ENCODE measurements around the gene NXF3. TPM values are rescaled to one million over a fixed set of nuclear protein-coding genes. Genes with fewer than 3 reads are reported as not detected.
A peak's percentile ranks its signal among the peaks of the same experiment; 100 is the strongest.

NXF3 gene
- total RNA-seq, 1 donor from 2014 or later = not detected

GRCh38 chrX:103073467-103073866, 19.5 kb downstream of the NXF3 start:
- TF ChIP-seq, protein P1, sequence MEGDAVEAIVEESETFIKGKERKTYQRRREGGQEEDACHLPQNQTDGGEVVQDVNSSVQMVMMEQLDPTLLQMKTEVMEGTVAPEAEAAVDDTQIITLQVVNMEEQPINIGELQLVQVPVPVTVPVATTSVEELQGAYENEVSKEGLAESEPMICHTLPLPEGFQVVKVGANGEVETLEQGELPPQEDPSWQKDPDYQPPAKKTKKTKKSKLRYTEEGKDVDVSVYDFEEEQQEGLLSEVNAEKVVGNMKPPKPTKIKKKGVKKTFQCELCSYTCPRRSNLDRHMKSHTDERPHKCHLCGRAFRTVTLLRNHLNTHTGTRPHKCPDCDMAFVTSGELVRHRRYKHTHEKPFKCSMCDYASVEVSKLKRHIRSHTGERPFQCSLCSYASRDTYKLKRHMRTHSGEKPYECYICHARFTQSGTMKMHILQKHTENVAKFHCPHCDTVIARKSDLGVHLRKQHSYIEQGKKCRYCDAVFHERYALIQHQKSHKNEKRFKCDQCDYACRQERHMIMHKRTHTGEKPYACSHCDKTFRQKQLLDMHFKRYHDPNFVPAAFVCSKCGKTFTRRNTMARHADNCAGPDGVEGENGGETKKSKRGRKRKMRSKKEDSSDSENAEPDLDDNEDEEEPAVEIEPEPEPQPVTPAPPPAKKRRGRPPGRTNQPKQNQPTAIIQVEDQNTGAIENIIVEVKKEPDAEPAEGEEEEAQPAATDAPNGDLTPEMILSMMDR (conservative IDR thresholded peaks at IDR 0.05) = no peak
- H3K27ac Mint-ChIP-seq (ENCODE audit: unreplicated experiment) = no peak overlapping the region
- H3K4me3 Mint-ChIP-seq = no peak overlapping the region
- H3K4me1 Mint-ChIP-seq = peaks cover 4% of the 10 kb centered on the region
- H3K27me3 Mint-ChIP-seq (ENCODE audit: low read depth) = no peaks in the 10 kb centered on the region
- DNase-seq (ENCODE audit: low read depth, low spot score) = no peak
- no peaks in the 10 kb centered on the region for H3K36me3 Mint-ChIP-seq (ENCODE audit: low read depth)
- peaks cover 3% of the 10 kb centered on the region for H3K9me3 Mint-ChIP-seq

DNA sequence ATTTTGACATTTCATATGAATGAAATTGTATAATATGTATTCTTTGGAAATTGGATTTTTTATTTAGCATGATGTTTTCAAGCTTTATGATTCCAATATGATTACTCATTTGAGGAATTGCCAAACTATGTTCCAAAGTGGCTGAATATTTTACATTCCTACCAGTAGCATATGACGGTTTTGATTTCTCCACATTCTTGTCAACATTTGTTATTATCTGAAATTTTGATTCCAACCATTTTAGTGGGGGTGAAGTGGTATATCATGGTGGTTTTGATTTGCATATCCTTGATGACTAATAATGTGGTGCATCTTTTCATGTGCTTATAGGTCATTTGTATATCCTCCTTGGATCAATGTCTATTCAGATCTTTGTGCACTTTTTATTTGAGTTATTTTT, 26.3 kb downstream of the NXF3 start:
- Mint-ChIP-seq H3K4me3 (no peak overlapping the region), H3K36me3 (ENCODE audit: low read depth) (peaks cover 4% of the 10 kb centered on the region), H3K27ac (ENCODE audit: unreplicated experiment) (no peak overlapping the region), H3K9me3 (peaks cover 6% of the 10 kb centered on the region), H3K27me3 (ENCODE audit: low read depth) (peaks cover 5% of the 10 kb centered on the region), H3K4me1 (peaks cover 6% of the 10 kb centered on the region)
- DNase-seq (ENCODE audit: low read depth, low spot score) = no peak
- TF ChIP-seq, protein P1 (conservative IDR thresholded peaks at IDR 0.05) = no peak

DNA sequence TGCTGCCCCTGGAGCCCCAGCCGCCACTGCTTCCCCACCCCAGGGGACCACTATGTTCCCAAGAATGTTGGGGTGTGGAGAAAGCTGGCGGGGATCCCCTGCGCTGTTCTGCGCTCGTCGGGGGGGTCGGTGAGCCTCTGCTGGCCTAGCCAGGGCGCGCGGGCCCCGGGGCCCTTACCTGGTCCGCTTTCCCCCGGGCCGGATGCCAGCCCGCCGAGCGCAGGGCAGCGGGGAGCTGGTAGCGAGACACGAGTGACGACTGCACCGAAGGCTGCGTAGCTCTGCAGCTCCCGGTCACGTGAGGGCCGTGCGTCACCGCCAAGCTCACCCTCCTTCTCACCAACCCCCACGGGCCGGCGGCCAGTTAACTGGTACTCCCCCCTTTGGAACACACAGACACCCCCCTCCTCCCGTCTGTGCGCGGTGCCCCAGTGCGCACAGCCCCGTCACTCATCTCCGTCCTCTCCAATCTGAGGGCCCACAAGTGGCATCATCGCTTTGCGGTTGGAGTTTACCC, 29.0 kb downstream of the NXF3 start, which contains the start of gene BEX1:
Gene BEX1, minus strand, starts transcription at position 254 of the 517 bp plus-strand sequence. CDS start 897 bp downstream, outside the sequence.
- TF ChIP-seq, protein P1 (conservative IDR thresholded peaks at IDR 0.05) = no peak
- Mint-ChIP-seq H3K36me3 (ENCODE audit: low read depth) (peaks cover 6% of the 10 kb centered on the region), H3K27ac (ENCODE audit: unreplicated experiment) (no peak within 1 kb of the TSS), H3K9me3 (peaks cover 6% of the 10 kb centered on the region), H3K27me3 (ENCODE audit: low read depth) (peaks cover 5% of the 10 kb centered on the region), H3K4me1 (peaks cover 6% of the 10 kb centered on the region), H3K4me3 (peak within 1 kb of the TSS; percentile 82)
- DNase-seq (ENCODE audit: low read depth, low spot score) = peak; percentile 39

GRCh38 chrX:103063191-103063845, 29.6 kb downstream of the NXF3 start:
- Mint-ChIP-seq H3K4me1 (peaks cover 6% of the 10 kb centered on the region), H3K9me3 (peaks cover 6% of the 10 kb centered on the region), H3K36me3 (ENCODE audit: low read depth) (peaks cover 6% of the 10 kb centered on the region), H3K27ac (ENCODE audit: unreplicated experiment) (no peak overlapping the region), H3K4me3 (peak overlapping the region; percentile 82), H3K27me3 (ENCODE audit: low read depth) (peaks cover 5% of the 10 kb centered on the region)
- TF ChIP-seq, protein P1 (conservative IDR thresholded peaks at IDR 0.05) = peak; percentile 44
- DNase-seq (ENCODE audit: low read depth, low spot score) = peak; percentile 37

DNA sequence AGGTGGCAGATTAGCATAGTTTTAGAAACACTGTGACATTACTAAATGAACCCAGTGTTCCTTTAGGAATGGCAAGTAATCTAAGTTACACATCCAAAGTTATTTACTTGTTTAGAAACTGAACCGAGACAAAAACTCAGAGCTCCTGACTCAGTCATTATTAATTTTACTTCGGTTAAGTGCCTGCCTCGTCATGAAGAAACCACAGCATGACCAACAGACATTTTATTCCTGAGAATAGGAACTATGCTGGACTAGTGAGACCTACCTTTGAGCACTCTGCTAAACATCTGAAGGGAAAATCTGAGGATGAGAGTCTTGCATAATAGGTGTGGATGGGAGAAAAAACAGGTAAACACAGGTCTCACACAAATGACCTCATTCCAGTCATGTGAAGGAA, 31.5 kb downstream of the NXF3 start:
- H3K4me1 Mint-ChIP-seq = peaks cover 6% of the 10 kb centered on the region
- peaks cover 6% of the 10 kb centered on the region for H3K9me3 Mint-ChIP-seq
- no peak for DNase-seq (ENCODE audit: low read depth, low spot score)
- H3K36me3 Mint-ChIP-seq (ENCODE audit: low read depth) = peaks cover 6% of the 10 kb centered on the region
- TF ChIP-seq, protein P1 (conservative IDR thresholded peaks at IDR 0.05) = no peak
- peaks cover 5% of the 10 kb centered on the region for H3K27me3 Mint-ChIP-seq (ENCODE audit: low read depth)
- H3K27ac Mint-ChIP-seq (ENCODE audit: unreplicated experiment) = no peak overlapping the region
- peak overlapping the region; percentile 57 for H3K4me3 Mint-ChIP-seq

Data from neural crest cell (in vitro differentiated cells).